GM21723 (cell line): ENCODE results near the gene DOCK8.
"Not testable (repeated sequence)": the region's sequence is repeated elsewhere in the genome, so short reads cannot be mapped to it uniquely, and the experiment has no call there.

Experiments used
- ATAC-seq: cut with Tn5 transposase; IDR thresholded peaks from one replicate; pipeline ENCODE4 v1.9.1; 2021; ENCODE audit warnings: mild to moderate bottlenecking, moderate library complexity; ENCODE audit not compliant: unreplicated experiment

DOCK8 gene

GRCh38 chr9:404234-404633 is 189.6 kb downstream of the DOCK8 start:
- ATAC-seq: no peak

DNA sequence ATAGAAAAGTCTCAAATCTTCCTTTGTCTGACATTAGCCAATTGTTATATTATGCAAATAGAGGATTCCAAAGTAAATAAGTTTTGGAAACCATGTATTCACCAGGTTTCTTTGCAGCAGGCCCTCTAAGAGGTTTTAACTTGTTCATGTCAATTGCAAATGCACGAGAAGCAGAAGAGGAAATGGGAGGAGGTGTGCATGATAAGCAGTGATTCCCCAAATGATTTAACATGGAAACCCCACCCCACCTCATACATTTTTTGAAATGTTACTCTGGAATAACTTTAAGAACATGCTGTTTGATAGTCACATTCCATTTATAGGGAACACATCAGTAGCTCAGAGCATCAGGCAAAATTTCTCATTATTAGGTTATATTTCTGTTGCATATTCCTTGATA is 190.7 kb downstream of the DOCK8 start:
- no peak for ATAC-seq

DNA sequence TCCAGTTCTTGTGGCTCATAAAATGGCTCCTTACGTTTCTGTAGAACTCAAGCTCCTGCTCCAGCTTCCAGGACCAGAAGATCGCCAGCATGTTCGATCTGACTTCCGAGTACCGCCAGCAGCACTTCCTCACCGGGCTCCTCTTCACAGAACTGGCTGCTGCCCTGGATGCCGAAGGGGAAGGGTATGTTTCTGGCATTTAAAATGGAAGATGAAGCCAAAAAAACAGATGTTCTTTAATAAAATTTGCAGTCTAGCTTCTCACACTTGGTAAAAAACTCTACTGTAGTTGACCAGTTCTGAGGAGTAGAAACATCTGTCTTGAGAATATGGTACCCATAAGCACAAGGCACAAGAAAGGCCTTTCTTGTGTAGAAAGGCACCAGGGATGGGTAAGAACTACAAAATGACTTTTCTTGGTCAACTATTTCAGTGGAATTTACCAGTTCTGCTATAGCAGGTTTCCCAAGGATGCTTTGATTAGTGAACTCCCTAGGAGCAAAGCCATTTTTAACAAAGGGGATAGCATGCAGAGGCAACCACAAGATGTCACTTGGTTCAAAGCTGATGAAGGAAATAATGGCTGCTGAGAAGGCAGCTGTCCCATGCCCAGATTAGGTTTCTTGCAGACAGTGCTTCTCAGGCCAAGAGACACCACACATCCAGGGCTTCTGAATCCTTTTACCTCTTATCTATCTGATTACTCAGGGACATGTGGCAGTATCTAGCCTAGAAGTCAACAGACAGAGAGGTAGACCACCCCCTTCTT is 192.4 kb downstream of the DOCK8 start:
- no peak for ATAC-seq

DNA sequence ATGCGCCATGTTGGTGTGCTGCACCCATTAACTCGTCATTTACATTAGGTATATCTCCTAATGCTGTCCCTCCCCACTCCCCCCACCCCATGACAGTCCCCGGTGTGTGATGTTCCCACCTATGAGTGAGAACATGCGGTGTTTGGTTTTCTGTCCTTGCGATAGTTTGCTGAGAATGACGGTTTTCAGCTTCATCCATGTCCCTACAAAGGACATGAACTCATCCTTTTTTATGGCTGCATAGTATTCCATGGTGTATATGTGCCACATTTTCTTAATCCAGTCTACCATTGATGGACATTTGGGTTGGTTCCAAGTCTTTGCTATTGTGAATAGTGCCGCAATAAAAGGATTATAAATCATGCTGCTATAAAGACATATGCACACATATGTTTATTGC is 195.0 kb downstream of the DOCK8 start:
- not testable (repeated sequence) for ATAC-seq

- ATAC-seq: no peak
Measured at GRCh38 chr9:414595-414994, 199.9 kb downstream of the DOCK8 start.

DNA sequence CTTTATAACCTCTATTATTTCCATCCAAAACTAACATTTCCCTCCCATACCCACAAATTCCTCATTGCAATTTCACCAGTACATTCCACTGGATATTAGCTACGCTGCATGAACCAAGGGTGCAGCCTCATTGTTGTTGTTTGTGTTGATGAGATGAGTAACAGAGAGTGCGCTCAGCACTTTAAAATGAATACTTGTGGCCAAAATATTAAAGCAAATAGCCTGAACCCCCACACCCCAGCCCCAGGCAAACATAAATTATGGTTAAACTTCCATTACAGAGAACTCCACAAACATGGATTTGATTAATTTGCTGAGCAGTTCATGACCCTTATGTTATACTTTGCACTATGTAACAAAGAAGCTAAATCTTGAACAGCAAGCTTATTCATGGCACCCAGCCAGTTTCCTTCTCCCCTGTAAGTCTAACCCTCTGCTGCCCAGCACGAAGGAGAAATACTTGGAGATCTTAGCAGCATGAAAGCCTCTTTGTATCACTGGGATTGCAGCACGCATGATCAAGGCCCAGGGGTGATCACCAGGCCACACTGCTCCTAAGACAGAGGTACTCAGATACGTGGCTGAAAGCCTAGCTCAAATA is 205.0 kb downstream of the DOCK8 start:
- ATAC-seq: no peak

GRCh38 chr9:421896-422295 is 207.2 kb downstream of the DOCK8 start:
- no peak for ATAC-seq

DNA sequence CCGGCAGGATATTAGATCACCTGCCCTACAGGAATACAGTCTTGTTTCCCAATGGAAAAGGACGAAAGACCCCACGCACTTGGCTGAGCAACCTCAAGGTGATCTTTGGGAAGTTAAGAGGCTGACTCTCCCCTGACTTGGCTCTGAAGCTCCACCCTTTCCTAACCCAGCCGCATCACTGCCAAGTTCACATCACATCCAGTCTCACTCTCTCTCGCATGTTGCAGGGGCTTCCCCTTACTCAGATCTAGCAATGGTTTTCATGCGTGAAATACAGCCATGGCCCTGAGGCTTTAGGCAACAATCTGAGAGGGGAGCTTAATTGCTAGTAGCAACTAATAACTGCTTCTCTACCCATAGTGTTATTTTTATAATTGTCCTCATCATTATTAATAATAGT is 211.6 kb downstream of the DOCK8 start:
- no peak for ATAC-seq

DNA sequence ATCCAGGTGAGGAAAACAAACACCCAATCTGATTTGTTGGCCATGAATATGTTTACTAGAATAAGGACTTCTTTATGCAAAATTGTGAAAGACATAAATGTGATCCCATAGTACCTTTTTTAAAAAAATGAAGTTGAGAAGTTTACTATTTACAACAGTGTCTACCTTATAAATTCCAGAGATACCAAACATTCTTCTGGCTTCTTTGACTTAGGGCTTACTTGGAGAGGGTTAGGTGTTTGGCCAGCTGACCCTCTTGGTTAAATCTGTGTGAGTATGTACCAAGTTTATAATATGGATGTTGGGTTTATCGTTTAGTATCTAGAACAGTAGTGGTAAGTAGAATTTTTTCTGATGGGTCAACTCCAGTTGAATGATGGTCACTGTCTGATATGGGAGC is 212.3 kb downstream of the DOCK8 start:
- ATAC-seq: no peak

- no peak for ATAC-seq
Measured at GRCh38 chr9:431701-432100, 217.0 kb downstream of the DOCK8 start.

GRCh38 chr9:436482-436881 is 221.8 kb downstream of the DOCK8 start:
- ATAC-seq: no peak

DNA sequence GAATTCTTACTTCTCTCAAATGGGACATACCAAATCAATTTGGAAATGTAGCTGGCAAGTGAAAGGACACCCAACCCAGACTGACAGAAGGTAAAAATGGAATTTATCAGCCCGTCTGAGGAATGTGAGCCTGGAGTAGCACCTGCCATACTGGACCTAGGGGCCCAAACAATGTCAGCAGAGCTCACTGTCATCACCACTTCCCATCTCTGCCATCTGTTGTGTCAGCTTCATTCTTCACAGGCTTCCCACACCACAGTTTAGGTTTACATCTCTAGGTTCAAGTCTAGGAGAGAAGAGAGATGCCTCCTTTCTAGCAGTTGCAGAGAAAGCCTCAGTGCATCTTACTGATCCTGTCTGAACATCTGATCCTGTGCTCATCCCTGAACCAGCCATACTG is 222.4 kb downstream of the DOCK8 start:
- ATAC-seq: no peak

- no peak for ATAC-seq
Measured at GRCh38 chr9:437574-438001, 222.9 kb downstream of the DOCK8 start.

- no peak for ATAC-seq
Measured at GRCh38 chr9:438066-438465, 223.4 kb downstream of the DOCK8 start.

DNA sequence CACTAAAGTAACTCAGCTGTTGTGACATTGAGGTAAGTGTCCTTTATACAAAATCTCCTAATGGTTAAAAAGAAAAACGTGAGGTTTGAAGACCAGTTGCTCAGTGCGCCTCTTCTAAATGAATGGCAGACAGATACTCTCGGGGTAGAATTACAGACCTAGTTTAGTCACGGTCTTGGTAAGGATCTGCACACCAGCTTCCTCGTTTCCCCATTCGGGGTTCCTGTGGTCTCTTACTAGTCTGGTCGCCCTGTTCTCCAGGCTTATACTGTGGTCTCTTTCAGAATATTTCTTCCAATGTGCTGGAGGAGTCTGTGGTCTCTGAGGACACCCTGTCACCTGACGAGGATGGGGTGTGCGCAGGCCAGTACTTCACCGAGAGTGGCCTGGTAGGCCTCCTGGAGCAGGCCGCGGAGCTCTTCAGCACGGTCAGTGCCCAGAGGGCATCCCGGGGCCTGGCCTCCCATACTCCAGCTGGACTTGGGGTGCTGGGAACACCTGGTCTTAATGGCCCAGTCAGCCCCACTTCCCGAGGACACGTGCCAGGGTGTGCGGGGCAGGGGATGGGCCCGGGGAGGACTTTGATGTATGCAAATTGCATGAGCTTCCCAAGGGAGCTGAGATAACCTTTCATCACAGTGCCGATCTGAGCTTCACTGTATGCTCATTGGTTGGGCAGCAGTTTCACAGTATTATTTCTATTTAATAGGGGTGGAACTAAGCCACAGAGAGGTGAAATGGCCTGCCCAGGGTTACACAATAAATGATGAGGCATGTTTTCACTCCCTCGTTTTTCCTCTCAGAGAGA is 224.5 kb downstream of the DOCK8 start:
- ATAC-seq: no peak

GRCh38 chr9:441126-441525 is 226.5 kb downstream of the DOCK8 start:
- no peak for ATAC-seq

GRCh38 chr9:444528-444927 is 229.9 kb downstream of the DOCK8 start:
- ATAC-seq: no peak

GRCh38 chr9:445033-445432 is 230.4 kb downstream of the DOCK8 start:
- ATAC-seq: no peak

- ATAC-seq: no peak
Measured at GRCh38 chr9:446074-446699, 231.5 kb downstream of the DOCK8 start.

- ATAC-seq: peak; percentile 70
Measured at GRCh38 chr9:447230-448025, 232.8 kb downstream of the DOCK8 start.

DNA sequence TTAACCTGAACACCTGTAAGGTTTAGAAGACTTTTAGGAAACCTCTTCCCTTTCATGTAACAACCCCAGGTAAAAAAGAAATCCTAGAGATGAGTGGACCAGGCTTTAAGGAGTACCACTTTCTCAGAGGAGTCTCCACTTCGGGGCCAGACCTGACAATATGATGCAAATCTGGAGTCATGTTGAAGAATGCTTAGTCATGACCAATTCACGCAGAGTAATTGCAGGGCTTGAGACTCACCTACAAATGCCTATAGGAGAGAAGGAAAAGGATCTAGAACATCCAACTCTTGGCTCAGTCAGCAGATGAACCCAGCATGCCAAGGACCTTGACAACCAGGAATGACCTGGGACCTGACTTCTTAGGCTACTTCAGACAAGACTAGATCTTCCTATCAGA is 235.4 kb downstream of the DOCK8 start:
- no peak for ATAC-seq
